HG03342 (cell line): ENCODE measurements around the gene CPD.
"Not testable (repeated sequence)": the region's sequence is repeated elsewhere in the genome, so short reads cannot be mapped to it uniquely, and the experiment has no call there.

Experiments
- ATAC-seq: cut with Tn5 transposase; IDR thresholded peaks from one replicate; pipeline ENCODE4 v1.9.1; 2021; ENCODE audit warnings: mild to moderate bottlenecking, moderate library complexity; ENCODE audit not compliant: unreplicated experiment

Gene CPD

DNA sequence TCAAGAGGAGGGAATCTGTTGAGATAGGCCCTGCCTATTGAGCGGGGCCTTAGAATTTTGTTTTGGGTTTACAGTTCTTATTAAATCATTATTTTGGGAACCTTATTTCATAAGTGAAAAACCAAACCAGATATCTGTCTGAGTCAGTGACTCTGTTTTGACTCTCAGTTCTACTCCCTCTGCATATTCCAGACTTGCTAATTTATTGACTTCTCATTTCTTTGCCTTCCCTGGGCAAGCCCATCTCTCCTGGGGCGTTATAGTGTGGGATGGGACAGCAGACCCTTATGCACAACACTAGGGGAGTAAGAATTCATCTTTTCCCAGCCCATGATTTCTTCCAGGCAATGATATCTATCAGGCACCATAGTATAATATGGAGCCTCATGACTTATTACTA is 45.7 kb downstream of the CPD start:
- ATAC-seq = no peak

DNA sequence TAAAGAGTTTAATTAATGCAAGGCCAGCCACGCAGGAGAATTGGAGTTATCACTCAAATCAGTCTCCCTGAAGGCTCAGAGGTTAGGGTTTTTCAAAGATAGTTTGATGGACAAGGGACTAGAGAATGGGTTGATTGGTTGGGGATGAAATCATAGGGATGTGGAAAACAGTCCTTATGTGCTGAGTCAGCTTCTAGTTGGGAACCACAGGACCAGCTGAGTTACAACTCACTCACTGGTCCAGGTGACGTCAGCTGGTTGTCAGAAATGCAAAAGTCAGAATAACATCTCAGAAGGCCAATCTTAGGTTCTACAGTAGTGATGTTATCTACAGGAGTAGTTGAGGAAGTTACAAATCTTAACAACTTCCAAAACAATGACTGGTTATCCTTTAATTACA is 47.6 kb downstream of the CPD start:
- ATAC-seq = no peak

- no peak for ATAC-seq
Measured at GRCh38 chr17:30427611-30428010, 48.9 kb downstream of the CPD start.

DNA sequence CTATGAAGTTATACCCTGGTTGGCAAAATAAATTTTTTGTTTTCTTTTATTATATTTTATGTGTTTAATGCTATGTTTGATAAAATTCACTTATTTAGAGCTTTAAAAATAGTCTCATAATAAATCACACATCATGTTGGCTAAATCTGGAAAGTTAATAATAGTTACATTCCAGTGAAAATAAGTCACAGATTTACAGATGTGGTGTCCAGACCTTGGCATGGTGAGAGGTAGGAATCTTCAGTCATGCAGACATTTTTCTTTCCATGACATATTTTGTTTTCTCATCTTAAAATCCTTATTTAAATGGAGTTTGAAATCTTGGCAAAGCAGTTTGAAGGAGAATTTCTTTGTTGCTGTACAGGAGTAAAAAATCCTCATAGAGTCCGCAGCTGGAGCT is 50.4 kb downstream of the CPD start:
- ATAC-seq = no peak

DNA sequence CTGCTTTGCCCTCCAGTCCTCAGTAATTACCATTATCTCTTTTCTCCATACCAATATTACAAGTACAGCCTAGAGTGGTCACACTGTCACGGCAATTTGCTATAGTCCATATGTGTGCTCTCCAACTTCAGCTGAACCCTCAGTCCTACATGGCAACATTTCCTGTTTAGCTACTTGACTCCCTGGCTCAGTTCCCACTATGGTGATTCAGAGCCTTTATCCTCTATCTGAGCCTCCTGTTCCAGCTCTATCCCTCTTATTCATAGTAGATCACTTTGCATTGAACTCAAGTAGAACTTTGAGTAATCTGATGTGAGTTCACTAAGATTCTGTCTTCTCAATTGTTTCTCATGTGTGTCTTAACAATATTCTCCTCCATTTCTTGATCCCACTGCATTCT is 54.8 kb downstream of the CPD start:
- ATAC-seq = no peak

DNA sequence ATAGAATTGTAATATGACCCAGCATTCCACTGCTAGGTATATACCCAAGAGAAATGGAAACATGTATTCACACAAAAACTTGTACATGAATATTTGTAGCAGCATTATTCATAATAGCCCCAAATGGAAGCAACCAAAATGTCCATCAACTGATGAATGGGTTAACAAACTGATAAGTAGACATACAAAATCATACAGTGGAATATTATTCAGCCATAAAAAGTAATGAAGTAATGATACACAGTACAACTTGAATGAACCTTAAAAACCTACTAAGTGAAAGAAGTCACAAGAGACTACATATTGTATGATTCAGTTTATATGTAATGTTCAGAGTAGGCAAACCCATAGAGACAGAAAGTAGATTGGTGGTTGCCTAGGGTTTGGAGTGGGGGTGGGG is 58.0 kb downstream of the CPD start:
- no peak for ATAC-seq

DNA sequence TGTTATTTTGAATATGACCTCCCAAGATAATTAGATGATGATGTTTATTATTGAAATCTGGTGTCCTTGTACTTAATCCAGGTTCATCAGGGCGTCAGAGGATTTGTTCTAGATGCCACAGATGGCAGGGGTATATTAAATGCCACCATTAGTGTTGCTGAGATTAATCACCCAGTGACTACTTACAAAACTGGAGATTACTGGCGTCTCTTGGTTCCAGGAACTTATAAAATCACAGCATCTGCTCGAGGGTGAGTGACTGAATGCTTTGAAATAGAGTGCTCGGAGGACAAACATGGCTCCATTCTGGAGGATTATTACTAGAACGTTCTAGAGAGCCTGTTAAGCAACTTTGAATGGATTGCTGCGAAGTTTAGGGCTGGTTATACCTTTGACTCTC is 65.0 kb downstream of the CPD start:
- ATAC-seq = no peak

GRCh38 chr17:30446640-30447039 is 67.9 kb downstream of the CPD start:
- ATAC-seq = not testable (repeated sequence)

- ATAC-seq = no peak
Measured at GRCh38 chr17:30449480-30449879, 70.8 kb downstream of the CPD start.

DNA sequence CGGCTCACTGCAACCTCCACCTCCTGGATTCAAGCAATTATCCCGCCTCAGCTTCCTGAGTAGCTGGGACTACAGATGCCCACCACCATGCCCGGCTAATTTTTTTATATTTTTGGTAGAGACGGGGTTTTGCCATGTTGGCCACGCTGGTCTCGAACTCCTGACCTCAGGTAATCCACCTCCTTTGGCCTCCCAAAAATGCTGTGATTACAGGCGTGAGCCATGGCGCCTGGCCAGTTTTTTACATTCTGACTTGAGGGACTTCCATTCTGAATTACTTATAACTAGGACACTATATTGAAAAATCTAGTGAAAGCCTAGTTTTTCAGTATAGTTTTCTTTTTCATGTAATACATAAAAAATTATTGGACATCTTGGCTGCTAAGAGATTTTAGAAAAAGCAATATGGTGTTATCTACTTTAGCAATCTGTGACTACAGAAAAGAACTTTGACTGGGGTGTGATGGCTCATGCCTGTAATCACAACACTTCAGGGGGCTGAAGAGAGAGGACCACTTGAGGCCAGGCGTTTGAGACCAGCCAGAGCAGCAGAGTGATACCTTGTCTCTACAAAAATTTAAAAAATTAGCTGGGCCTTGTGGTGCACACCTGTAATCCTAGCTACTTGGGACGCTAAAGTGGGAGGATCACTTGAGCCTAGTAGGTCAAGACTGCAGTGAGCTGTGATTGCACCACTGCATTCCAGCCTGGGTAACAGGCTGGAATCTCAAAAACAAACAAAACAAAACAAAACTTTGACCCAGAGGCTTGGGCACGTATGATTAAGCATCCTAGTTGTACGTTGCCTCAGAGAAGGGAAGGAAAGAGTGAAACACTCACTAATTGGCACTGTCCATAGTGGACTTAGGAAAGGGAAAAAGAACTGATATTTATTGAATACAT is 71.6 kb downstream of the CPD start:
- no peak for ATAC-seq

GRCh38 chr17:30454635-30455034 is 75.9 kb downstream of the CPD start:
- ATAC-seq = no peak

GRCh38 chr17:30458371-30458770 is 79.6 kb downstream of the CPD start:
- ATAC-seq = no peak

- ATAC-seq = not testable (repeated sequence)
Measured at GRCh38 chr17:30458797-30459413, 80.2 kb downstream of the CPD start.

DNA sequence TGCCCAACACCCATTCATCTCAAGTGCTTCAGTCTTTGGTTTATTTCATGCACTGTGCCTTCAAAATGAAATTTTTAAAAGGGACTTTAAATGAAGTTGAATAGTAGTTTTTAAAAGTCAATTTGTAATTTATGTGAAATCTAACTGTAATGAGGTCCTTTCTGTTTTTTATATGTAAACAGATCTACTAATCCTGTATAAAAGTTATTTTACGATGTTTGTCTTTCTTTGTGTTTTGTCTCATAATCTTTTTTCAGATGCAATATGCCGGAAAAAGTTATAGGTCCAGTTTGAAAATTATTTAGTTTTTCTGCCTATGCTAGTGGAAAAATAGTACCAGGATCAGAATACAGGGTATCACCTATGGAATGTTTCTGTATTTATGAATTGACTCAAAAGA is 89.7 kb downstream of the CPD start:
- no peak for ATAC-seq

- ATAC-seq = no peak
Measured at GRCh38 chr17:30472238-30472890, 93.6 kb downstream of the CPD start.

- ATAC-seq = no peak
Measured at GRCh38 chr17:30475206-30475605, 96.5 kb downstream of the CPD start.

DNA sequence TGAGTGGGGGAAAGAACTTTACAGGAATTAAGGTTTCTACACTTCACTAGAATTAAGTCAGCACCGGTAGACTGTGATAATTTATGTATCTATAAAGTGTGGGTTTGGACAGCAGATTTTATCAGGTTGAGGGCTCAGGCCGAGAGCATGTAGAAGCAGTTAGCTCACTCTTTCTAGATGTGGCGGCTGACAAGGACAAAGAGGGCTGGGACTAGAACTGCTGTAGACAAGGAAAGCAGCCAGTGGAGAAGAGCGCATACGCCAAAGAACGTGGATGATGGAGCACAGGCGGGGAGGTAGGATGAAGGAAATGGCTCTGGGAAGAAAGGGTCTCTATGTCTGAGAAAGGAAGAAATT is 98.0 kb downstream of the CPD start:
- ATAC-seq = peak; percentile 22

DNA sequence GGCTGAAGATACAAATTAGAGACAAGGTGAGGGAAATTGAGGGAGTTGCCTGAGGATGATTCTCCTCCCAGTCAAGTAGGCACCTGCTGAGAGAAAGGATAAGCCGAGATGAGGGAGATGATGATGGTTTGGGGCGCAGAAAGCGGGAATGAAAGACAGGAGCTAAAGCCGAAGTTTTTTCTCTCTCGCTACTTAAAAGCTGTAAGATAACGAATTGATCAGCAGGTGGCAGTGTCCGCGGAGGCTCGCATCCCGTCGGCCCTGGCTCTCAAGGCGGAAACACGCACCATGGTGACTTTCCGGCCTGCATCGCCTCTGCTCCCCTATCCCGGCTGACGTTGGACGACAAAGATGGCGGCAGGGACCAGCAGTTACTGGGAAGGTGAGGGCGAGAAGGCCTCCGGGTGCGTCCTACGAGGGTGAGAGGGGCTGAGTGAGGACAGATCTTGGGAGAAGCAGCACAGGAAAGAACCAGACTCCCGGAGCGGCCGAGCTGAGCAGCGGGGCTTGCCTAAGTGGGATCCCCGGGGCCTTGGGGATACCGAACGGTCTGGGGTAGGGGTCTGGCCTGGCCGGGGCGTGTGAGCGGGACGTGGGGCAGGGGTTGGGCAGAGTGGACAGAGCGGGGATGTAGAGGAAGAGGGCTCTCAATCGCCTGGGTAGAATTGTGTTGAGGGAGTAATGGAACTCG is 98.5 kb downstream of the CPD start, which contains the start of gene GOSR1:
Gene GOSR1, plus strand, starts transcription at position 326 of the 691 bp plus-strand sequence. Its CDS starts 26 bp downstream, at position 352.
- peak; percentile 92 for ATAC-seq

DNA sequence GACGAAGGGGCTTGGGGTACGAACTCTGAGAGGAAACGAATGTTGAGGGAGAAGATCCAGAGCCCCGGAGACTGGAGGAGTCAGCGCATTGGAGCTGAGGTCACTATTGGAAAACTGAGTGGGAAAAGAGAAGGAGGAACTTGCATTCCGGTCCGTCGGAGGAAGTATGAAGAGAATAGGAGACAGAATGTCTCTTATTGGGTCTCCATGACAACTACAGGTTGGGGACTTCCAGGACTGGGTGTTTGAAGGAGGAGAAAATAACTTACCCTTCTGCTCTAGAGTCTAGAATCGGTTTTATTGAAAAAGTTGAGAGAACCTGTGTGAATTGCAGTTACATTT is 99.0 kb downstream of the CPD start:
- no peak for ATAC-seq

- ATAC-seq = no peak
Measured at GRCh38 chr17:30482555-30482954, 103.8 kb downstream of the CPD start.

DNA sequence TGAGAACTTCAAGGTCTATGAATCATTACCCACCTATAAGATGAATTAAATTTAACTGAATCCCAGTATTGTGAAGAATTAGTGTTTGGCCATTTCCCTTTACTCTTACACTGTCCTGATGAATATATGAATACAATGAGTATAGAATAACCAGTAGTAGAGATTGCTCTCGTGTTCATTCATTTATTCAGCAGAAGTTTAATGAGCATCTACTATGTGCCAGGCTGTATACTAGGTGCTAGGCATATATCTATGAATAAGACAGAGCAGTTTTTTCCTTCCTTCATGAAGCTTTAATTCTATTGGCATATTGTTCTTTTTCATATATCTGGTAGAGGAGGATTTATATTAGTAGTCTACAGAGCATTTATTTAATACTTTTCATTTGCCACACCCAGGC is 104.4 kb downstream of the CPD start:
- no peak for ATAC-seq
